Tibial nerve (tissue), 4 donors: ENCODE data around the gene CHSY3. TPM values are rescaled to one million over a fixed set of nuclear protein-coding genes. Genes with fewer than 3 reads are reported as not detected.

Experiments used
- DNase-seq, 2 donors: peaks; one replicate each; pipeline ENCODE4 v3.0.0-alpha.2; 2019; ENCODE audit warnings: low spot score in 2 of 2
- H3K27ac ChIP-seq, 4 donors: fragments of 200-600 bp; sonication (generic) in 3 of 4; one replicate each; pipeline ENCODE4 v1.5.1; 2017 to 2019; ENCODE audit warnings: mild to moderate bottlenecking in 1 of 4
- H3K27me3 ChIP-seq, 2 donors: fragments of 200-600 bp; sonication (generic) in 1 of 2; one replicate each; pipeline versions ENCODE4 v1.5.1 to v1.6.0; 2017 to 2019
- H3K36me3 ChIP-seq, 3 donors: fragments of 200-600 bp; sonication (generic); one replicate each; pipeline ENCODE4 v1.5.1; 2018 to 2019
- H3K4me1 ChIP-seq, 4 donors: fragments of 200-600 bp; sonication (generic) in 3 of 4; one replicate each; pipeline ENCODE4 v1.5.1; 2017 to 2019
- H3K4me3 ChIP-seq, 4 donors: fragments of 200-600 bp; sonication (generic) in 3 of 4; one replicate each; pipeline ENCODE4 v1.5.1; 2017 to 2019; ENCODE audit warnings: mild to moderate bottlenecking in 1 of 4, moderate library complexity in 1 of 4
- H3K9me3 ChIP-seq, 4 donors: fragments of 200-600 bp; sonication (generic) in 3 of 4; one replicate each; pipeline ENCODE4 v1.5.1; 2017 to 2019
- EP300 ChIP-seq, 2 donors: sonication (generic); formaldehyde crosslinking; IDR thresholded peaks; one replicate each; pipeline ENCODE4 v1.6.1; 2017; ENCODE audit warnings: antibody characterized with exemption in 2 of 2, mild to moderate bottlenecking in 1 of 2
- POLR2A ChIP-seq, 2 donors: fragments of 450-650 bp; IDR thresholded peaks; one replicate each; pipeline ENCODE4 v1.6.1; 2017; ENCODE audit warnings: antibody characterized with exemption in 2 of 2, mild to moderate bottlenecking in 2 of 2, moderate library complexity in 2 of 2
- WGBS, 2 donors: methylation state at CpG; one replicate each; pipeline ENCODE4 v1.1.5; 2018; 5-methylcytosine and 5-hydroxymethylcytosine counted together
- total RNA-seq, 4 donors: library from RNA; depleted of rRNA; stranded (reverse); fragments of >200 nt; gene quantifications; one replicate each; pipeline ENCODE4 v1.1.0, GENCODE V29; 2016
- TF ChIP-seq, protein P1 (sequence below), 5 experiments: fragments of 200-600 bp in 3 of 5; fragments of 450-650 bp in 2 of 5; sonication (generic) in 3 of 5; IDR thresholded peaks; one replicate each; pipeline ENCODE4 v1.5.1; 2016 to 2019; ENCODE audit warnings: antibody characterized with exemption in 5 of 5, mild to moderate bottlenecking in 3 of 5, moderate library complexity in 2 of 5

Gene CHSY3
- total RNA-seq, 4 donors from 2014 or later: 3.6 to 11.2 (median 6.2) TPM

DNA sequence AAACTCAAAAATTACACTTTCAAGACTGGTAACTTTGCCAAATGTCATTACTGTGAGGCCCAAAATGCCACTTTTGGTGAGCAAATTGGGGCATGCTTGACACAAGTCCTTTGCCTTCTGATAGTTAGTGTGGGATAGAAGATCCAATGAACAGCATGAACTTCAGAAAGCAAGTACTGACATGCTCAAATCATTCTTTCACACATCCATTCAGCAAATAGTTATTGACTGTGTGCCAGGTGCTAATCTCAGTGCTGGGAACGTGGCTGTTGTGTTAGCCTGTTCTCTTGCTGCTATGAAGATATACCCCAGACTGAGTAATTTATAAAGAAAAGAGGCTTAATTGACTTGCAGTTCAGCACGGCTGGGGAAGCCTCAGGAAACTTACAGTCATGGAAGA lies 247.0 kb downstream of the CHSY3 start:
- DNase-seq: no peak
- no peak overlapping the region for H3K27ac ChIP-seq

GRCh38 chr5:130155345-130156011 lies 251.2 kb downstream of the CHSY3 start:
- H3K9me3 ChIP-seq: no peaks in the 10 kb centered on the region
- 20 to 21% methylated on average over 5 of the region's 5 CpGs for WGBS, 2 donors
- no peak overlapping the region for H3K4me3 ChIP-seq
- no peak for TF ChIP-seq POLR2A (IDR thresholded peaks at IDR 0.05)
- TF ChIP-seq EP300 (IDR thresholded peaks at IDR 0.05): no peak
- TF ChIP-seq, protein P1, sequence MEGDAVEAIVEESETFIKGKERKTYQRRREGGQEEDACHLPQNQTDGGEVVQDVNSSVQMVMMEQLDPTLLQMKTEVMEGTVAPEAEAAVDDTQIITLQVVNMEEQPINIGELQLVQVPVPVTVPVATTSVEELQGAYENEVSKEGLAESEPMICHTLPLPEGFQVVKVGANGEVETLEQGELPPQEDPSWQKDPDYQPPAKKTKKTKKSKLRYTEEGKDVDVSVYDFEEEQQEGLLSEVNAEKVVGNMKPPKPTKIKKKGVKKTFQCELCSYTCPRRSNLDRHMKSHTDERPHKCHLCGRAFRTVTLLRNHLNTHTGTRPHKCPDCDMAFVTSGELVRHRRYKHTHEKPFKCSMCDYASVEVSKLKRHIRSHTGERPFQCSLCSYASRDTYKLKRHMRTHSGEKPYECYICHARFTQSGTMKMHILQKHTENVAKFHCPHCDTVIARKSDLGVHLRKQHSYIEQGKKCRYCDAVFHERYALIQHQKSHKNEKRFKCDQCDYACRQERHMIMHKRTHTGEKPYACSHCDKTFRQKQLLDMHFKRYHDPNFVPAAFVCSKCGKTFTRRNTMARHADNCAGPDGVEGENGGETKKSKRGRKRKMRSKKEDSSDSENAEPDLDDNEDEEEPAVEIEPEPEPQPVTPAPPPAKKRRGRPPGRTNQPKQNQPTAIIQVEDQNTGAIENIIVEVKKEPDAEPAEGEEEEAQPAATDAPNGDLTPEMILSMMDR (IDR thresholded peaks at IDR 0.05): no peak
- H3K36me3 ChIP-seq: no peaks in the 10 kb centered on the region
- no peaks in the 10 kb centered on the region for H3K27me3 ChIP-seq
- no peak for DNase-seq
- H3K27ac ChIP-seq: no peak overlapping the region
- H3K4me1 ChIP-seq: peaks cover 0 to 6% (median 0%) of the 10 kb centered on the region in 4 donors

More for the DNA sequence above, 247.0 kb downstream of the CHSY3 start:
- H3K4me1 ChIP-seq: peaks cover 0 to 6% (median 0%) of the 10 kb centered on the region in 4 donors
- WGBS, 2 donors: 45 to 55% methylated on average over 2 of the region's 2 CpGs
- no peaks in the 10 kb centered on the region for H3K9me3 ChIP-seq
- no peak overlapping the region for H3K4me3 ChIP-seq
- no peaks in the 10 kb centered on the region for H3K36me3 ChIP-seq
- TF ChIP-seq, protein P1 (IDR thresholded peaks at IDR 0.05): no peak
- no peak for TF ChIP-seq EP300 (IDR thresholded peaks at IDR 0.05)
- TF ChIP-seq POLR2A (IDR thresholded peaks at IDR 0.05): no peak
- no peaks in the 10 kb centered on the region for H3K27me3 ChIP-seq

DNA sequence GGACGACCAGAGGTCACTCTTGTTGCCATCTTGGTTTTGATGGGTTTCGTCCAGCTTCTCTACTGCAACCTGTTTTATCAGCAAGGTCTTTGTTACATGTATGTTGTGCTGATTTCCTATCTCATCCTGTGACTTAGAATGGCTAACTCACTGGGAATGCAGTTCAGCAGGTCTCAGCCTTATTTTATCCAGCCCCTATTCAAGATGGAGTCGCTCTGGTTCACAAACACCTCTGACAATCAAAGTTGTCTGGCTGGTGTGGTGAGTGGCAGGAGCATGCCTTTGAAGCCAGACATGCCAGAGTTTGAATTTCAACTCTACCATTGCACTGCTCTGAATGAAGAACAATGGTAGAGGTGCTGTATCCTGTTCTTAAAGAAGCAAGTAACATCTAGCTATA lies 253.8 kb downstream of the CHSY3 start:
- Histone ChIP-seq H3K4me1 (peaks cover 0 to 6% (median 0%) of the 10 kb centered on the region in 4 donors), H3K4me3 (no peak overlapping the region), H3K27ac (no peak overlapping the region), H3K36me3 (no peaks in the 10 kb centered on the region), H3K27me3 (no peaks in the 10 kb centered on the region), H3K9me3 (no peaks in the 10 kb centered on the region)
- WGBS, 2 donors: 90 to 92% methylated on average over 3 of the region's 3 CpGs
- TF ChIP-seq, protein P1 (IDR thresholded peaks at IDR 0.05): no peak
- TF ChIP-seq POLR2A (IDR thresholded peaks at IDR 0.05): no peak
- TF ChIP-seq EP300 (IDR thresholded peaks at IDR 0.05): no peak
- DNase-seq: no peak

DNA sequence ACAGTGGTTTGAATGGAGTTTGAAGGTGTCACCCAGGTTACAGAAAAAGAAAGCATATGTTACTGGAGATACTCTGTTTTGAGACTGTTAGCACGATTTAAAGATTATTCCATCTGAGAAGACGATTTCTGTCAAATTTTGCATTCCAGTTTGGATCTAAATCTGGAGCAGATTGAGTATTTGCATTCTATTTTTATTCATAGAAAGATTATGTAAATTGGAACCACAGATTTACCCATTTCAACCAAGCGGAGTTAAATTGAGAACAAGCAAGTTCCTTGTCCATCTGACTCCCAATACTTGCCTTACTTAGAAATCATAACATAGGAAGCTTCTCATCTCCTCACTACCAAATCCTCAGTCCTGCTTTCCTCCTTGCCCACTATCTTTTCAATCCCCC lies 255.7 kb downstream of the CHSY3 start:
- Histone ChIP-seq H3K4me3 (no peak overlapping the region), H3K36me3 (no peaks in the 10 kb centered on the region), H3K9me3 (no peaks in the 10 kb centered on the region), H3K27ac (no peak overlapping the region), H3K4me1 (peaks cover 0 to 6% (median 0%) of the 10 kb centered on the region in 4 donors), H3K27me3 (no peaks in the 10 kb centered on the region)
- 85 to 90% methylated on average over 3 of the region's 3 CpGs for WGBS, 2 donors
- no peak for DNase-seq
- TF ChIP-seq EP300 (IDR thresholded peaks at IDR 0.05): no peak
- TF ChIP-seq POLR2A (IDR thresholded peaks at IDR 0.05): no peak
- TF ChIP-seq, protein P1 (IDR thresholded peaks at IDR 0.05): no peak

DNA sequence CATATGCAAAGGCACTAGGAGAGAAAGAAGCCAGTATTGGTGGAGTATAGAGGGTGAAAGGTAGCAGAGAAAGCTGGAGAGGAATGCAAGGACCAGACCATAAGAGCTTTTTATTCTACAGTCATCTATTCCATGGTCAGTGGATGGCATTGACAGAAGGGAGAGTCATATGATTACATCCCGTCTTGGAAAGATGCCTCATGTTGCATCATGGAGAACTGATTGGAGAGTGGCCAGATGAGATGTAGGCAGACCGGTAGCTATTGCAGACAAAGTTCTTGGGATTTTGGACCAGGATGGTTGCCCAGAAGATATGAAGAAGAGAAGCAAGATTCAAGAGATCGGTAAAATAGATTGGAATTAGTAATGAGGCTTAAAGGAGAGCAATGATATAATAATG lies 260.7 kb downstream of the CHSY3 start:
- H3K27me3 ChIP-seq: no peaks in the 10 kb centered on the region
- H3K36me3 ChIP-seq: no peaks in the 10 kb centered on the region
- 72 to 89% methylated on average over 3 of the region's 3 CpGs for WGBS, 2 donors
- no peaks in the 10 kb centered on the region for H3K9me3 ChIP-seq
- no peak overlapping the region for H3K27ac ChIP-seq
- H3K4me1 ChIP-seq: no peaks in the 10 kb centered on the region
- DNase-seq: no peak
- H3K4me3 ChIP-seq: no peak overlapping the region
- TF ChIP-seq, protein P1 (IDR thresholded peaks at IDR 0.05): no peak
- TF ChIP-seq EP300 (IDR thresholded peaks at IDR 0.05) (no peak), POLR2A (IDR thresholded peaks at IDR 0.05) (no peak)
